ENCODE measurements around the gene CYP2S1. TPM values are rescaled to one million over a fixed set of nuclear protein-coding genes. Genes with fewer than 3 reads are reported as not detected.

The CYP2S1 gene
- total RNA-seq, 1 donor from 2014 or later: 7.1 TPM

- H3K4me1 ChIP-seq: no peaks in the 10 kb centered on the region
- no peaks in the 10 kb centered on the region for H3K27me3 ChIP-seq
- no peak for TF ChIP-seq CTCF (IDR thresholded peaks at IDR 0.05)
- no peak for TF ChIP-seq POLR2AphosphoS5 (IDR thresholded peaks at IDR 0.05; ENCODE audit: insufficient read depth in 1 of 2, low read depth in 1 of 2)
- no peak for TF ChIP-seq POLR2A (IDR thresholded peaks at IDR 0.05)
- no peak overlapping the region for H3K27ac ChIP-seq
- no peak overlapping the region for H3K4me3 ChIP-seq
- DNase-seq (ENCODE audit: extremely low spot score in 2 of 2): no peak
- intact Hi-C loops (cut with DNase I): no loop called here
- H3K36me3 ChIP-seq: peaks cover 0 to 66% of the 10 kb centered on the region in 2 donors
- H3K9me3 ChIP-seq: no peaks in the 10 kb centered on the region
These were observed 47.0 kb downstream of the CYP2S1 start for GRCh38 chr19:41239961-41240574.

- Histone ChIP-seq H3K9me3 (no peaks in the 10 kb centered on the region), H3K4me1 (no peaks in the 10 kb centered on the region), H3K4me3 (no peak overlapping the region), H3K36me3 (peaks cover 0 to 75% of the 10 kb centered on the region in 2 donors), H3K27me3 (no peaks in the 10 kb centered on the region), H3K27ac (no peak overlapping the region)
- TF ChIP-seq CTCF (IDR thresholded peaks at IDR 0.05) (no peak), POLR2AphosphoS5 (IDR thresholded peaks at IDR 0.05; ENCODE audit: insufficient read depth in 1 of 2, low read depth in 1 of 2) (no peak), POLR2A (IDR thresholded peaks at IDR 0.05) (no peak)
- intact Hi-C loops (cut with DNase I): no loop called here
- no peak for DNase-seq (ENCODE audit: extremely low spot score in 2 of 2)
These were observed 48.8 kb downstream of the CYP2S1 start for GRCh38 chr19:41241859-41242258.

DNA sequence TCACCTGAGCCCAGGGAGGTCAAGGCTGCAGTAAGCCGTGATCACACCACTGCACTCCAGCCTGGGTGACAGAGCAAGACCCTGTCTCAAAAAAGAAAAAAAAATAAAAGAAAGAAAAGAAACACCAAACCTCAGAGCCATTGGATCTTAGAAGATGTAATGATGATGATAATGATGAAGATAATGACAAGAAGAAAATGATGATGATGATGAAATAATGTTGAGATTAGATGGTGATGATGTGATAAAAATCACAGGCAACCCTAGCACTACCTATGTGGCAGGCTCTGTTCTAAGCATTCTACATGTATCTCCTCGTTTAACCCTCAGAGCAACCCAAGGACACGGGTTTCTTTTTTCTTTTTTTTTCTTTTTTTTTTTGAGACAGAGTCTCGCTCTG is 51.1 kb downstream of the CYP2S1 start:
- intact Hi-C loops (cut with DNase I): no loop called here
- Histone ChIP-seq H3K27ac (no peak overlapping the region), H3K4me1 (no peaks in the 10 kb centered on the region), H3K36me3 (peaks cover 0 to 67% of the 10 kb centered on the region in 2 donors), H3K9me3 (no peaks in the 10 kb centered on the region), H3K27me3 (no peaks in the 10 kb centered on the region), H3K4me3 (no peak overlapping the region)
- no peak for DNase-seq (ENCODE audit: extremely low spot score in 2 of 2)
- TF ChIP-seq POLR2A (IDR thresholded peaks at IDR 0.05): no peak
- TF ChIP-seq POLR2AphosphoS5 (IDR thresholded peaks at IDR 0.05; ENCODE audit: insufficient read depth in 1 of 2, low read depth in 1 of 2): no peak
- TF ChIP-seq CTCF (IDR thresholded peaks at IDR 0.05): no peak

GRCh38 chr19:41245843-41246242 is 52.8 kb downstream of the CYP2S1 start:
- intact Hi-C loops (cut with DNase I): no loop called here
- no peak for DNase-seq (ENCODE audit: extremely low spot score in 2 of 2)
- no peaks in the 10 kb centered on the region for H3K27me3 ChIP-seq
- H3K27ac ChIP-seq: no peak overlapping the region
- H3K36me3 ChIP-seq: peaks cover 0 to 61% of the 10 kb centered on the region in 2 donors
- H3K4me1 ChIP-seq: no peaks in the 10 kb centered on the region
- TF ChIP-seq POLR2AphosphoS5 (IDR thresholded peaks at IDR 0.05; ENCODE audit: insufficient read depth in 1 of 2, low read depth in 1 of 2) (no peak), CTCF (IDR thresholded peaks at IDR 0.05) (no peak), POLR2A (IDR thresholded peaks at IDR 0.05) (no peak)
- no peaks in the 10 kb centered on the region for H3K9me3 ChIP-seq
- no peak overlapping the region for H3K4me3 ChIP-seq

DNA sequence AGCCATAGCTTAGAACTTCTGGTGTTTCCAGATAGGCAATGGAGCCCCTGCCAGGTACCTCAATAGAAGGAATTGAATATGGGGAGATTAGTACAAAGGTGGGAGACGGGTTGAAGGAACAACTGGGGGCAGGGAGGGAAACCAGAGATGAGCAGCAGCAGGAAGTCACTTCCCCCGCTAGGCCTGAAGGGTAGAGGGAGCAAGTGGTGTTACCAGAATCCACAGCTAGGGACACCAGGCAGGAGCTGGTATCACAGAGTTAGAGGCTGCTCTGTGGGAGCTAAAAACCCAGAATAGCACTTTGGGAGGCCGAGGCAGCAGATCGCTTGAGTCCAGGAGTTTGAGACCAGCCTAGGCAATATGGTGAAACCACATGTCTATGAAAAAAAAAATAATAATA is 55.9 kb downstream of the CYP2S1 start:
- H3K4me1 ChIP-seq: no peaks in the 10 kb centered on the region
- H3K4me3 ChIP-seq: no peak overlapping the region
- H3K9me3 ChIP-seq: no peaks in the 10 kb centered on the region
- no peak for DNase-seq (ENCODE audit: extremely low spot score in 2 of 2)
- H3K27ac ChIP-seq: no peak overlapping the region
- no peaks in the 10 kb centered on the region for H3K27me3 ChIP-seq
- TF ChIP-seq POLR2AphosphoS5 (IDR thresholded peaks at IDR 0.05; ENCODE audit: insufficient read depth in 1 of 2, low read depth in 1 of 2) (no peak), POLR2A (IDR thresholded peaks at IDR 0.05) (no peak), CTCF (IDR thresholded peaks at IDR 0.05) (no peak)
- H3K36me3 ChIP-seq: peaks cover 0 to 63% of the 10 kb centered on the region in 2 donors
- intact Hi-C loops (cut with DNase I): no loop called here

Data from vagina (tissue), 2 donors.